HL-60 (cell line): ENCODE results near the gene GTF2H3.

Experiments used
- GABPA ChIP-seq: IDR thresholded peaks from 2 replicates; pipeline ENCODE4 v1.6.1; 2012; ENCODE audit warnings: low read depth
- POLR2AphosphoS5 ChIP-seq: IDR thresholded peaks from 2 replicates; pipeline ENCODE4 v1.6.1; 2012; ENCODE audit warnings: low read depth
- TF ChIP-seq, protein P1 (sequence below): IDR thresholded peaks from one replicate; pipeline ENCODE4 v1.5.1; 2011; ENCODE audit warnings: low read length, control low read depth, inconsistent platforms; ENCODE audit not compliant: insufficient read depth
- TF ChIP-seq, protein P2 (sequence below): IDR thresholded peaks from 2 replicates; pipeline ENCODE4 v1.6.1; 2012; ENCODE audit warnings: low read depth; ENCODE audit not compliant: insufficient replicate concordance

DNA sequence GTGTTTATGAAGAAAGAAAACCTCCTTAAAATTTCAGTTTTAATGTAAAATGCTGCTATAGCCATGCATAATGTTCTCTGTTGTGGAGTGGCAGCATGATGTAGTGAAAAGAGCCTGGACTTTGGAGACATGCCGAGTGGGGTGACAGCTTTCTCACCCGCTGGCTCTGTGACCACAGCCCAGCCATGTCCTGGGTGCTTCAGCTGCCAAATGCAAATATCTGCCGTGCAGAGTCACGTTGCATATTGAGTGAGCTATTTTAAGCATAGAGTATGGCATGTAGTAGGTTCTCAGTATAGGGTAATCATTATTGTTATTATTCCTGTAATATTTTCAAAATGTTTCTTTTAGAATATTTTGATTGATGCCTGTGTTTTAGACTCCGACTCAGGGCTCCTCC is 21.8 kb downstream of the GTF2H3 start:
- TF ChIP-seq, protein P1, sequence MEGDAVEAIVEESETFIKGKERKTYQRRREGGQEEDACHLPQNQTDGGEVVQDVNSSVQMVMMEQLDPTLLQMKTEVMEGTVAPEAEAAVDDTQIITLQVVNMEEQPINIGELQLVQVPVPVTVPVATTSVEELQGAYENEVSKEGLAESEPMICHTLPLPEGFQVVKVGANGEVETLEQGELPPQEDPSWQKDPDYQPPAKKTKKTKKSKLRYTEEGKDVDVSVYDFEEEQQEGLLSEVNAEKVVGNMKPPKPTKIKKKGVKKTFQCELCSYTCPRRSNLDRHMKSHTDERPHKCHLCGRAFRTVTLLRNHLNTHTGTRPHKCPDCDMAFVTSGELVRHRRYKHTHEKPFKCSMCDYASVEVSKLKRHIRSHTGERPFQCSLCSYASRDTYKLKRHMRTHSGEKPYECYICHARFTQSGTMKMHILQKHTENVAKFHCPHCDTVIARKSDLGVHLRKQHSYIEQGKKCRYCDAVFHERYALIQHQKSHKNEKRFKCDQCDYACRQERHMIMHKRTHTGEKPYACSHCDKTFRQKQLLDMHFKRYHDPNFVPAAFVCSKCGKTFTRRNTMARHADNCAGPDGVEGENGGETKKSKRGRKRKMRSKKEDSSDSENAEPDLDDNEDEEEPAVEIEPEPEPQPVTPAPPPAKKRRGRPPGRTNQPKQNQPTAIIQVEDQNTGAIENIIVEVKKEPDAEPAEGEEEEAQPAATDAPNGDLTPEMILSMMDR = no peak
- no peak for TF ChIP-seq POLR2AphosphoS5
- TF ChIP-seq GABPA = no peak
- TF ChIP-seq, protein P2, sequence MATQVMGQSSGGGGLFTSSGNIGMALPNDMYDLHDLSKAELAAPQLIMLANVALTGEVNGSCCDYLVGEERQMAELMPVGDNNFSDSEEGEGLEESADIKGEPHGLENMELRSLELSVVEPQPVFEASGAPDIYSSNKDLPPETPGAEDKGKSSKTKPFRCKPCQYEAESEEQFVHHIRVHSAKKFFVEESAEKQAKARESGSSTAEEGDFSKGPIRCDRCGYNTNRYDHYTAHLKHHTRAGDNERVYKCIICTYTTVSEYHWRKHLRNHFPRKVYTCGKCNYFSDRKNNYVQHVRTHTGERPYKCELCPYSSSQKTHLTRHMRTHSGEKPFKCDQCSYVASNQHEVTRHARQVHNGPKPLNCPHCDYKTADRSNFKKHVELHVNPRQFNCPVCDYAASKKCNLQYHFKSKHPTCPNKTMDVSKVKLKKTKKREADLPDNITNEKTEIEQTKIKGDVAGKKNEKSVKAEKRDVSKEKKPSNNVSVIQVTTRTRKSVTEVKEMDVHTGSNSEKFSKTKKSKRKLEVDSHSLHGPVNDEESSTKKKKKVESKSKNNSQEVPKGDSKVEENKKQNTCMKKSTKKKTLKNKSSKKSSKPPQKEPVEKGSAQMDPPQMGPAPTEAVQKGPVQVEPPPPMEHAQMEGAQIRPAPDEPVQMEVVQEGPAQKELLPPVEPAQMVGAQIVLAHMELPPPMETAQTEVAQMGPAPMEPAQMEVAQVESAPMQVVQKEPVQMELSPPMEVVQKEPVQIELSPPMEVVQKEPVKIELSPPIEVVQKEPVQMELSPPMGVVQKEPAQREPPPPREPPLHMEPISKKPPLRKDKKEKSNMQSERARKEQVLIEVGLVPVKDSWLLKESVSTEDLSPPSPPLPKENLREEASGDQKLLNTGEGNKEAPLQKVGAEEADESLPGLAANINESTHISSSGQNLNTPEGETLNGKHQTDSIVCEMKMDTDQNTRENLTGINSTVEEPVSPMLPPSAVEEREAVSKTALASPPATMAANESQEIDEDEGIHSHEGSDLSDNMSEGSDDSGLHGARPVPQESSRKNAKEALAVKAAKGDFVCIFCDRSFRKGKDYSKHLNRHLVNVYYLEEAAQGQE = no peak
